ENCODE measurements around the gene NEDD1.

The NEDD1 gene

GRCh38 chr12:96906849-96907670 is at the start of gene NEDD1:
Gene NEDD1 (plus strand): TSS chr12:96907257. CDS start chr12:96909760, 2,503 bp downstream.
- Histone ChIP-seq H3K4me1 (ENCODE audit: control insufficient read depth in 1 of 2, insufficient read depth in 2 of 2, low read length in 2 of 2) (peaks cover 7 to 10% of the 10 kb centered on the region in 2 donors), H3K36me3 (ENCODE audit: control insufficient read depth in 1 of 2, insufficient read depth in 2 of 2, low read length in 2 of 2) (no peaks in the 10 kb centered on the region), H3K4me3 (ENCODE audit: low read depth in 1 of 2, low read length in 2 of 2) (peak within 1 kb of the TSS; percentile 99), H3K27me3 (ENCODE audit: control insufficient read depth in 1 of 2, insufficient read depth in 2 of 2, low read length in 2 of 2) (no peaks in the 10 kb centered on the region), H3K9me3 (ENCODE audit: control insufficient read depth in 1 of 2, low read length in 2 of 2) (no peaks in the 10 kb centered on the region), H3K27ac (ENCODE audit: low read depth, low read length) (peak within 1 kb of the TSS; percentile 81), H3K9ac (ENCODE audit: low read depth in 1 of 2, low read length in 2 of 2) (peak within 1 kb of the TSS; percentile 84 to 96)

- Histone ChIP-seq H3K36me3 (ENCODE audit: control insufficient read depth in 1 of 2, insufficient read depth in 2 of 2, low read length in 2 of 2) (no peaks in the 10 kb centered on the region), H3K27me3 (ENCODE audit: control insufficient read depth in 1 of 2, insufficient read depth in 2 of 2, low read length in 2 of 2) (no peaks in the 10 kb centered on the region), H3K4me3 (ENCODE audit: low read depth in 1 of 2, low read length in 2 of 2) (no peak overlapping the region), H3K4me1 (ENCODE audit: control insufficient read depth in 1 of 2, insufficient read depth in 2 of 2, low read length in 2 of 2) (no peaks in the 10 kb centered on the region), H3K9me3 (ENCODE audit: control insufficient read depth in 1 of 2, low read length in 2 of 2) (no peaks in the 10 kb centered on the region), H3K27ac (ENCODE audit: low read depth, low read length) (no peak overlapping the region), H3K9ac (ENCODE audit: low read depth in 1 of 2, low read length in 2 of 2) (no peak overlapping the region)
Measured at GRCh38 chr12:96858162-96858561, 48.9 kb upstream of the NEDD1 start.

- H3K9ac ChIP-seq (ENCODE audit: low read depth in 1 of 2, low read length in 2 of 2), result no peak overlapping the region
- H3K4me3 ChIP-seq (ENCODE audit: low read depth in 1 of 2, low read length in 2 of 2), result no peak overlapping the region
- H3K27me3 ChIP-seq (ENCODE audit: control insufficient read depth in 1 of 2, insufficient read depth in 2 of 2, low read length in 2 of 2), result no peaks in the 10 kb centered on the region
- H3K27ac ChIP-seq (ENCODE audit: low read depth, low read length), result no peak overlapping the region
- no peaks in the 10 kb centered on the region for H3K36me3 ChIP-seq (ENCODE audit: control insufficient read depth in 1 of 2, insufficient read depth in 2 of 2, low read length in 2 of 2)
- H3K4me1 ChIP-seq (ENCODE audit: control insufficient read depth in 1 of 2, insufficient read depth in 2 of 2, low read length in 2 of 2), result no peaks in the 10 kb centered on the region
- no peaks in the 10 kb centered on the region for H3K9me3 ChIP-seq (ENCODE audit: control insufficient read depth in 1 of 2, low read length in 2 of 2)
Measured at GRCh38 chr12:96861656-96862055, 45.4 kb upstream of the NEDD1 start.

- Histone ChIP-seq H3K36me3 (ENCODE audit: control insufficient read depth in 1 of 2, insufficient read depth in 2 of 2, low read length in 2 of 2) (no peaks in the 10 kb centered on the region), H3K9me3 (ENCODE audit: control insufficient read depth in 1 of 2, low read length in 2 of 2) (no peaks in the 10 kb centered on the region), H3K4me1 (ENCODE audit: control insufficient read depth in 1 of 2, insufficient read depth in 2 of 2, low read length in 2 of 2) (no peaks in the 10 kb centered on the region), H3K9ac (ENCODE audit: low read depth in 1 of 2, low read length in 2 of 2) (no peak overlapping the region), H3K27ac (ENCODE audit: low read depth, low read length) (no peak overlapping the region), H3K27me3 (ENCODE audit: control insufficient read depth in 1 of 2, insufficient read depth in 2 of 2, low read length in 2 of 2) (no peaks in the 10 kb centered on the region), H3K4me3 (ENCODE audit: low read depth in 1 of 2, low read length in 2 of 2) (no peak overlapping the region)
Measured at GRCh38 chr12:96862326-96862725, 44.7 kb upstream of the NEDD1 start.

- Histone ChIP-seq H3K4me1 (ENCODE audit: control insufficient read depth in 1 of 2, insufficient read depth in 2 of 2, low read length in 2 of 2) (no peaks in the 10 kb centered on the region), H3K27ac (ENCODE audit: low read depth, low read length) (no peak overlapping the region), H3K27me3 (ENCODE audit: control insufficient read depth in 1 of 2, insufficient read depth in 2 of 2, low read length in 2 of 2) (no peaks in the 10 kb centered on the region), H3K4me3 (ENCODE audit: low read depth in 1 of 2, low read length in 2 of 2) (no peak overlapping the region), H3K9ac (ENCODE audit: low read depth in 1 of 2, low read length in 2 of 2) (no peak overlapping the region), H3K9me3 (ENCODE audit: control insufficient read depth in 1 of 2, low read length in 2 of 2) (no peaks in the 10 kb centered on the region), H3K36me3 (ENCODE audit: control insufficient read depth in 1 of 2, insufficient read depth in 2 of 2, low read length in 2 of 2) (no peaks in the 10 kb centered on the region)
Measured at GRCh38 chr12:96864335-96864734, 42.7 kb upstream of the NEDD1 start.

- Histone ChIP-seq H3K4me3 (ENCODE audit: low read depth in 1 of 2, low read length in 2 of 2) (no peak overlapping the region), H3K9ac (ENCODE audit: low read depth in 1 of 2, low read length in 2 of 2) (no peak overlapping the region), H3K27me3 (ENCODE audit: control insufficient read depth in 1 of 2, insufficient read depth in 2 of 2, low read length in 2 of 2) (no peaks in the 10 kb centered on the region), H3K27ac (ENCODE audit: low read depth, low read length) (no peak overlapping the region), H3K9me3 (ENCODE audit: control insufficient read depth in 1 of 2, low read length in 2 of 2) (no peaks in the 10 kb centered on the region), H3K36me3 (ENCODE audit: control insufficient read depth in 1 of 2, insufficient read depth in 2 of 2, low read length in 2 of 2) (no peaks in the 10 kb centered on the region), H3K4me1 (ENCODE audit: control insufficient read depth in 1 of 2, insufficient read depth in 2 of 2, low read length in 2 of 2) (no peaks in the 10 kb centered on the region)
Measured at GRCh38 chr12:96866801-96867590, 40.1 kb upstream of the NEDD1 start.

- H3K36me3 ChIP-seq (ENCODE audit: control insufficient read depth in 1 of 2, insufficient read depth in 2 of 2, low read length in 2 of 2), result no peaks in the 10 kb centered on the region
- no peaks in the 10 kb centered on the region for H3K27me3 ChIP-seq (ENCODE audit: control insufficient read depth in 1 of 2, insufficient read depth in 2 of 2, low read length in 2 of 2)
- H3K4me3 ChIP-seq (ENCODE audit: low read depth in 1 of 2, low read length in 2 of 2), result no peak overlapping the region
- no peak overlapping the region for H3K27ac ChIP-seq (ENCODE audit: low read depth, low read length)
- H3K9ac ChIP-seq (ENCODE audit: low read depth in 1 of 2, low read length in 2 of 2), result no peak overlapping the region
- H3K4me1 ChIP-seq (ENCODE audit: control insufficient read depth in 1 of 2, insufficient read depth in 2 of 2, low read length in 2 of 2), result no peaks in the 10 kb centered on the region
- no peaks in the 10 kb centered on the region for H3K9me3 ChIP-seq (ENCODE audit: control insufficient read depth in 1 of 2, low read length in 2 of 2)
Measured at GRCh38 chr12:96870946-96871345, 36.1 kb upstream of the NEDD1 start.

GRCh38 chr12:96872961-96873360 is 34.1 kb upstream of the NEDD1 start:
- Histone ChIP-seq H3K36me3 (ENCODE audit: control insufficient read depth in 1 of 2, insufficient read depth in 2 of 2, low read length in 2 of 2) (no peaks in the 10 kb centered on the region), H3K4me1 (ENCODE audit: control insufficient read depth in 1 of 2, insufficient read depth in 2 of 2, low read length in 2 of 2) (no peaks in the 10 kb centered on the region), H3K9me3 (ENCODE audit: control insufficient read depth in 1 of 2, low read length in 2 of 2) (no peaks in the 10 kb centered on the region), H3K4me3 (ENCODE audit: low read depth in 1 of 2, low read length in 2 of 2) (no peak overlapping the region), H3K27me3 (ENCODE audit: control insufficient read depth in 1 of 2, insufficient read depth in 2 of 2, low read length in 2 of 2) (no peaks in the 10 kb centered on the region), H3K27ac (ENCODE audit: low read depth, low read length) (no peak overlapping the region), H3K9ac (ENCODE audit: low read depth in 1 of 2, low read length in 2 of 2) (no peak overlapping the region)

- Histone ChIP-seq H3K4me1 (ENCODE audit: control insufficient read depth in 1 of 2, insufficient read depth in 2 of 2, low read length in 2 of 2) (no peaks in the 10 kb centered on the region), H3K4me3 (ENCODE audit: low read depth in 1 of 2, low read length in 2 of 2) (no peak overlapping the region), H3K36me3 (ENCODE audit: control insufficient read depth in 1 of 2, insufficient read depth in 2 of 2, low read length in 2 of 2) (no peaks in the 10 kb centered on the region), H3K27me3 (ENCODE audit: control insufficient read depth in 1 of 2, insufficient read depth in 2 of 2, low read length in 2 of 2) (no peaks in the 10 kb centered on the region), H3K9ac (ENCODE audit: low read depth in 1 of 2, low read length in 2 of 2) (no peak overlapping the region), H3K9me3 (ENCODE audit: control insufficient read depth in 1 of 2, low read length in 2 of 2) (no peaks in the 10 kb centered on the region), H3K27ac (ENCODE audit: low read depth, low read length) (no peak overlapping the region)
Measured at GRCh38 chr12:96874211-96874610, 32.8 kb upstream of the NEDD1 start.

GRCh38 chr12:96876966-96877365 is 30.1 kb upstream of the NEDD1 start:
- H3K36me3 ChIP-seq (ENCODE audit: control insufficient read depth in 1 of 2, insufficient read depth in 2 of 2, low read length in 2 of 2), result no peaks in the 10 kb centered on the region
- no peak overlapping the region for H3K4me3 ChIP-seq (ENCODE audit: low read depth in 1 of 2, low read length in 2 of 2)
- H3K27me3 ChIP-seq (ENCODE audit: control insufficient read depth in 1 of 2, insufficient read depth in 2 of 2, low read length in 2 of 2), result no peaks in the 10 kb centered on the region
- no peaks in the 10 kb centered on the region for H3K4me1 ChIP-seq (ENCODE audit: control insufficient read depth in 1 of 2, insufficient read depth in 2 of 2, low read length in 2 of 2)
- H3K9me3 ChIP-seq (ENCODE audit: control insufficient read depth in 1 of 2, low read length in 2 of 2), result no peaks in the 10 kb centered on the region
- no peak overlapping the region for H3K9ac ChIP-seq (ENCODE audit: low read depth in 1 of 2, low read length in 2 of 2)
- H3K27ac ChIP-seq (ENCODE audit: low read depth, low read length), result no peak overlapping the region
